ENCODE data around the gene NECAB3. TPM values are rescaled to one million over a fixed set of nuclear protein-coding genes. Genes with fewer than 3 reads are reported as not detected.

The NECAB3 gene
- total RNA-seq, 2 donors from 2014 or later, result 77.2 to 92.3 TPM

DNA sequence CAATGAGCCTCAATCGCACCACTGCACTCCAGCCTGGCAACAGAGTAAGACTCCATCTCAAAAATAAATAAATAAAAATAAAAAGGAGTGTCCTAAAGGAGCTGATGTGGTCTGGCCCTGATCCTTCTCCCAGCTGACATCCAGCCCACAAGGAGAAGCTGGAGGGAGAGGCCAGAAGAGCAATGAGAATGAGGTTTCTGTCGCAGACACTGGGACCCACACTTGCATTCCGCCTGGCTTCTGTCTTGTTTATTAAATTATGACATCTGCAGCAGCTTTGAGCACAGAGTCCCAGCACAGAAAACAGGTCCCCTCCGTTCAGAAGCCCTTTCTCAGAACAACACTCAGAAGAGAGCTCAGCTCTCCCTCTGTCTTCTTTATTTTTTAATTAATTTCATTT is 22.2 kb upstream of the NECAB3 start:
- H3K4me3 Mint-ChIP-seq, result no peak overlapping the region
- Histone ChIP-seq H3K4me1 (ENCODE audit: control insufficient read depth, insufficient read depth, low read length) (no peaks in the 10 kb centered on the region), H3K27me3 (ENCODE audit: control insufficient read depth, insufficient read depth, low read length, poor library complexity, severe bottlenecking) (no peaks in the 10 kb centered on the region), H3K27ac (ENCODE audit: low read depth, low read length) (no peak overlapping the region), H3K9ac (ENCODE audit: extremely low read depth, low read length, poor library complexity, severe bottlenecking) (no peak overlapping the region), H3K9me3 (ENCODE audit: control insufficient read depth, low read length) (no peaks in the 10 kb centered on the region), H3K36me3 (ENCODE audit: control insufficient read depth, insufficient read depth, low read length) (no peaks in the 10 kb centered on the region), H3K4me3 (ENCODE audit: low read length) (no peak overlapping the region)
- peaks cover 10% of the 10 kb centered on the region for H3K4me1 Mint-ChIP-seq
- WGBS, 2 experiments (ENCODE audit: insufficient coverage in 1 of 2, insufficient read length in 1 of 2), result 86 to 93% methylated on average over 3 of the region's 4 CpGs
- no peak for DNase-seq
- H3K27ac Mint-ChIP-seq, result no peak overlapping the region
- TF ChIP-seq CTCF (conservative IDR thresholded peaks at IDR 0.05), result no peak
- peaks cover 6% of the 10 kb centered on the region for H3K36me3 Mint-ChIP-seq (ENCODE audit: low read depth)
- H3K9me3 Mint-ChIP-seq, result peaks cover 36% of the 10 kb centered on the region
- H3K27me3 Mint-ChIP-seq (ENCODE audit: insufficient read depth), result peaks cover 8% of the 10 kb centered on the region

- no peaks in the 10 kb centered on the region for H3K9me3 ChIP-seq (ENCODE audit: control insufficient read depth, low read length)
- Mint-ChIP-seq H3K4me3 (no peak overlapping the region), H3K27me3 (ENCODE audit: insufficient read depth) (peaks cover 10% of the 10 kb centered on the region), H3K27ac (peak overlapping the region; percentile 59), H3K4me1 (peaks cover 16% of the 10 kb centered on the region), H3K9me3 (peaks cover 23% of the 10 kb centered on the region), H3K36me3 (ENCODE audit: low read depth) (peaks cover 6% of the 10 kb centered on the region)
- no peak for DNase-seq
- H3K27ac ChIP-seq (ENCODE audit: low read depth, low read length), result peak overlapping the region; percentile 92
- H3K27me3 ChIP-seq (ENCODE audit: control insufficient read depth, insufficient read depth, low read length, poor library complexity, severe bottlenecking), result no peaks in the 10 kb centered on the region
- WGBS, 2 experiments (ENCODE audit: insufficient coverage in 1 of 2, insufficient read length in 1 of 2), result 76 to 79% methylated on average over 6 of the region's 6 CpGs
- no peak overlapping the region for H3K9ac ChIP-seq (ENCODE audit: extremely low read depth, low read length, poor library complexity, severe bottlenecking)
- H3K4me1 ChIP-seq (ENCODE audit: control insufficient read depth, insufficient read depth, low read length), result peaks cover 5% of the 10 kb centered on the region
- TF ChIP-seq CTCF (conservative IDR thresholded peaks at IDR 0.05), result no peak
- H3K36me3 ChIP-seq (ENCODE audit: control insufficient read depth, insufficient read depth, low read length), result no peaks in the 10 kb centered on the region
- no peak overlapping the region for H3K4me3 ChIP-seq (ENCODE audit: low read length)
Observed at GRCh38 chr20:33694639-33695012, 20.4 kb upstream of the NECAB3 start.

DNA sequence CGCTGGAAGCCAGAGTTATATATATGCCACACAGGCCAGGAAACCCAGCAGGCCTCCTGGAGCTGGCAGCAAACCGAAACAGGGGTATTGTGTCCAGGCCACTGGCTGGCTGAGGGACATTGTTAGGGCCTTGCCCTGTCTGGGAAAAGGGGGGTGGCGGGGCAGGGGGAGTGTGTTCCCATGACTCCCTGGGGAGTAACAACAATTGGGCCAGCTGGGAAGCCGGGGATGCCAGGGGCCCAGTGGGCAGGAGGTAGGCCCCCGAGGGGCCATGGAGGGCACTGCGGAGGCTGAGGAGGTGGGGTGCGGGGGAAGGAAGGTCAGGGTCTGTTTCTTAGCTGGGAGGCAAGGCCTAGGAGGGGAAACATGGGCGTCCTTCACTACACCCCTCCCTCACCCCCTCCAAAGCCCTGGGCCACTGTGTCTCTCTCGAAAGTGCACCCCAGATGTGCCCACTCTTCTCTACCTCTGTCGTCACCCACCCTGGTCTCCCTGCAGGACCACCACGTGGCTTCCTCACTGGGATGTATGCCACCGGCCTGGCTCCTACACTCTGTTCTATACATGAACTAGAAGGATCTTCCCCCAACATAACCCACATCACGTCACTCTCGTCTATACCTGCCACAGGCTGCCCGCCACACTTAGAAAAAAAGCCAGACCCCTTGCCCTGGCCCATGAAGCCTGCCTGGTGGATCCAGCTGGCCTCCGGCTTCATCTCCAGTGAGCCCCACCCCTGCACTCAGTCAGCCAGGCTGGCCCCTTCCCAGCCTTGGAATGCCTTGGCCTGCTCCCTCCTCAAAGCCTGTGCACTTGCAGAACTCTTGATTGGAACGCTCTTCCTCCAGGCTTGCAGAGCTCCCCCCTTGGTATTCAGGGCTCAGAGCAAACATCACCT is 19.8 kb upstream of the NECAB3 start:
- peak overlapping the region; percentile 92 for H3K27ac ChIP-seq (ENCODE audit: low read depth, low read length)
- no peaks in the 10 kb centered on the region for H3K36me3 ChIP-seq (ENCODE audit: control insufficient read depth, insufficient read depth, low read length)
- 82 to 83% methylated on average over 5 to 14 of the region's 17 CpGs for WGBS, 2 experiments (ENCODE audit: insufficient coverage in 1 of 2, insufficient read length in 1 of 2)
- peaks cover 22% of the 10 kb centered on the region for H3K9me3 Mint-ChIP-seq
- no peak overlapping the region for H3K4me3 Mint-ChIP-seq
- peaks cover 18% of the 10 kb centered on the region for H3K4me1 Mint-ChIP-seq
- peaks cover 6% of the 10 kb centered on the region for H3K4me1 ChIP-seq (ENCODE audit: control insufficient read depth, insufficient read depth, low read length)
- no peak for DNase-seq
- TF ChIP-seq CTCF (conservative IDR thresholded peaks at IDR 0.05), result peak; percentile 57
- H3K4me3 ChIP-seq (ENCODE audit: low read length), result no peak overlapping the region
- H3K9ac ChIP-seq (ENCODE audit: extremely low read depth, low read length, poor library complexity, severe bottlenecking), result no peak overlapping the region
- H3K27me3 ChIP-seq (ENCODE audit: control insufficient read depth, insufficient read depth, low read length, poor library complexity, severe bottlenecking), result no peaks in the 10 kb centered on the region
- peak overlapping the region; percentile 59 for H3K27ac Mint-ChIP-seq
- no peaks in the 10 kb centered on the region for H3K9me3 ChIP-seq (ENCODE audit: control insufficient read depth, low read length)
- H3K36me3 Mint-ChIP-seq (ENCODE audit: low read depth), result peaks cover 6% of the 10 kb centered on the region
- peaks cover 10% of the 10 kb centered on the region for H3K27me3 Mint-ChIP-seq (ENCODE audit: insufficient read depth)
